CD4-positive, alpha-beta T cell treated with Interleukin-15 for 4 hours (primary cell): Measurements from ENCODE around the gene PIP5K1B.
"Not testable (repeated sequence)": the region's sequence is repeated elsewhere in the genome, so short reads cannot be mapped to it uniquely, and the experiment has no call there.

ENCODE experiments used
- DNase-seq: peaks from one replicate; pipeline ENCODE4 v3.0.0-alpha.2; 2020; ENCODE audit warnings: low spot score

PIP5K1B gene

GRCh38 chr9:68704814-68705530, at the start of gene PIP5K1B:
PIP5K1B (plus strand) TSS chr9:68705240; CDS start chr9:68822615, 117,375 bp downstream.
- DNase-seq = peak; percentile 1

- DNase-seq = no peak
Measured at GRCh38 chr9:68664036-68664435, 41.0 kb upstream of the PIP5K1B start.

- DNase-seq = no peak
Measured at GRCh38 chr9:68668127-68668526, 36.9 kb upstream of the PIP5K1B start.

GRCh38 chr9:68669218-68669617, 35.8 kb upstream of the PIP5K1B start:
- DNase-seq = no peak

GRCh38 chr9:68672215-68672614, 32.8 kb upstream of the PIP5K1B start:
- DNase-seq = no peak

GRCh38 chr9:68672625-68673024, 32.4 kb upstream of the PIP5K1B start:
- DNase-seq = no peak

GRCh38 chr9:68678430-68678829, 26.6 kb upstream of the PIP5K1B start:
- DNase-seq = no peak

GRCh38 chr9:68683433-68683832, 21.6 kb upstream of the PIP5K1B start:
- DNase-seq = no peak

GRCh38 chr9:68685213-68685612, 19.8 kb upstream of the PIP5K1B start:
- DNase-seq = no peak

GRCh38 chr9:68685770-68686169, 19.3 kb upstream of the PIP5K1B start:
- no peak for DNase-seq

- DNase-seq = no peak
Measured at GRCh38 chr9:68690088-68690487, 15.0 kb upstream of the PIP5K1B start.

GRCh38 chr9:68692519-68692918, 12.5 kb upstream of the PIP5K1B start:
- DNase-seq = no peak

- DNase-seq = no peak
Measured at GRCh38 chr9:68694125-68694524, 10.9 kb upstream of the PIP5K1B start.

- no peak for DNase-seq
Measured at GRCh38 chr9:68697851-68698250, 7.2 kb upstream of the PIP5K1B start.

GRCh38 chr9:68698943-68699509, 6.0 kb upstream of the PIP5K1B start:
- DNase-seq = no peak

- DNase-seq = not testable (repeated sequence)
Measured at GRCh38 chr9:68699625-68700024, 5.4 kb upstream of the PIP5K1B start.

- no peak for DNase-seq
Measured at GRCh38 chr9:68702493-68702892, 2.5 kb upstream of the PIP5K1B start.

GRCh38 chr9:68703672-68704071, 1.4 kb upstream of the PIP5K1B start:
- no peak for DNase-seq

- no peak for DNase-seq
Measured at GRCh38 chr9:68704498-68704813, 584 bp upstream of the PIP5K1B start.

GRCh38 chr9:68705531-68706362, 707 bp downstream of the PIP5K1B start:
- no peak for DNase-seq

- DNase-seq = no peak
Measured at GRCh38 chr9:68706363-68707201, 1.5 kb downstream of the PIP5K1B start.

GRCh38 chr9:68707801-68708488, 2.9 kb downstream of the PIP5K1B start:
- no peak for DNase-seq
